A549 treated with AZD2906 at 1 μM for 4 hours (cell line): ENCODE measurements around the gene ADAMTS2. TPM values are rescaled to one million over a fixed set of nuclear protein-coding genes. Genes with fewer than 3 reads are reported as not detected.

Experiments used
- total RNA-seq: library from RNA; stranded (reverse); fragments of 200-300 nt; extraction: Qiagen RNA extraction; gene quantifications from 5 replicates; pipeline ENCODE4 v1.2.3, GENCODE V29; 2022

The ADAMTS2 gene
- 0.03 to 0.15 TPM (median 0.08 TPM) in 5 replicates for total RNA-seq

GRCh38 chr5:179345433-179346321 is at the start of gene ADAMTS2:
ADAMTS2 (minus strand) TSS chr5:179345461; CDS start chr5:179345328, 133 bp downstream.

Other genes starting within 250 kb of the ADAMTS2 start
- 25.4 to 27.2 TPM (median 26.8 TPM) in 5 replicates for gene RUFY1, start 205.1 kb upstream of the ADAMTS2 start, total RNA-seq